ENCODE measurements around the gene RUNX1.

RUNX1 gene

DNA sequence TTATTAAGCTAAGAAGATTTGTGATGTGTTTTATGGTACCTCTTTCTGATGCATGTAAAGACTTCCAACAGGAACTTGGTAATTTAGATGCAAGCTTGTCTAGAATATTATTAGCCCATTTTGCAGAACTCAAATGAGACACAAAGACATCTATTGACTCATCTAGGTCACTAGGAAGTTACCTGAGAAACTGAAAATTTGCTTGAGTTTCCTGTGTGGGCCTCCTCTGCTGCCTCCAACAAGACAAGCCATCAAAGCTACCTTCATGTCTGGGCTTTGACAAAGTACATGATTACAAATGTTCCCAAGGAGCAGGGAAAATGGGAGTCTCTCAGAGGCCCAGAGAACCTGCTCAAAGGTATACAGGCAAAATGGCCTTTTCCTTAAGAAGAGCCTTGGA, 5.6 kb downstream of the RUNX1 start:
- no peak overlapping the region for H2AFZ ChIP-seq (ENCODE audit: low read depth, low read length)
- H3K27ac ChIP-seq (ENCODE audit: low read length): no peak overlapping the region
- peaks cover 12% of the 10 kb centered on the region; the same call in 1 of the 2 replicates for H3K27me3 ChIP-seq (ENCODE audit: low read depth, low read length)
- peak overlapping the region; percentile 97 for H3K4me2 ChIP-seq (ENCODE audit: low read length)
- peak overlapping the region; percentile 29; the same call in 1 of the 2 replicates for H3K4me3 ChIP-seq (ENCODE audit: low read length)
- peaks cover 74% of the 10 kb centered on the region for H4K20me1 ChIP-seq (ENCODE audit: insufficient read depth, low read length)
- peaks cover 63% of the 10 kb centered on the region for H3K36me3 ChIP-seq (replicated peaks; ENCODE audit: low read depth, low read length)
- peaks cover 81% of the 10 kb centered on the region for H3K79me2 ChIP-seq (ENCODE audit: low read length)
- peaks cover 54% of the 10 kb centered on the region for H3K4me1 ChIP-seq (ENCODE audit: low read length)
- H3K9ac ChIP-seq (ENCODE audit: low read length): no peak overlapping the region
- no peaks in the 10 kb centered on the region for H3K9me3 ChIP-seq (ENCODE audit: insufficient read depth, low read length)
- TF ChIP-seq, protein P1, sequence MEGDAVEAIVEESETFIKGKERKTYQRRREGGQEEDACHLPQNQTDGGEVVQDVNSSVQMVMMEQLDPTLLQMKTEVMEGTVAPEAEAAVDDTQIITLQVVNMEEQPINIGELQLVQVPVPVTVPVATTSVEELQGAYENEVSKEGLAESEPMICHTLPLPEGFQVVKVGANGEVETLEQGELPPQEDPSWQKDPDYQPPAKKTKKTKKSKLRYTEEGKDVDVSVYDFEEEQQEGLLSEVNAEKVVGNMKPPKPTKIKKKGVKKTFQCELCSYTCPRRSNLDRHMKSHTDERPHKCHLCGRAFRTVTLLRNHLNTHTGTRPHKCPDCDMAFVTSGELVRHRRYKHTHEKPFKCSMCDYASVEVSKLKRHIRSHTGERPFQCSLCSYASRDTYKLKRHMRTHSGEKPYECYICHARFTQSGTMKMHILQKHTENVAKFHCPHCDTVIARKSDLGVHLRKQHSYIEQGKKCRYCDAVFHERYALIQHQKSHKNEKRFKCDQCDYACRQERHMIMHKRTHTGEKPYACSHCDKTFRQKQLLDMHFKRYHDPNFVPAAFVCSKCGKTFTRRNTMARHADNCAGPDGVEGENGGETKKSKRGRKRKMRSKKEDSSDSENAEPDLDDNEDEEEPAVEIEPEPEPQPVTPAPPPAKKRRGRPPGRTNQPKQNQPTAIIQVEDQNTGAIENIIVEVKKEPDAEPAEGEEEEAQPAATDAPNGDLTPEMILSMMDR (IDR thresholded peaks at IDR 0.05; ENCODE audit: low read depth, low read length): no peak
- no peak for TF ChIP-seq EZH2phosphoT487 (IDR thresholded peaks at IDR 0.05; ENCODE audit: low read depth)

DNA sequence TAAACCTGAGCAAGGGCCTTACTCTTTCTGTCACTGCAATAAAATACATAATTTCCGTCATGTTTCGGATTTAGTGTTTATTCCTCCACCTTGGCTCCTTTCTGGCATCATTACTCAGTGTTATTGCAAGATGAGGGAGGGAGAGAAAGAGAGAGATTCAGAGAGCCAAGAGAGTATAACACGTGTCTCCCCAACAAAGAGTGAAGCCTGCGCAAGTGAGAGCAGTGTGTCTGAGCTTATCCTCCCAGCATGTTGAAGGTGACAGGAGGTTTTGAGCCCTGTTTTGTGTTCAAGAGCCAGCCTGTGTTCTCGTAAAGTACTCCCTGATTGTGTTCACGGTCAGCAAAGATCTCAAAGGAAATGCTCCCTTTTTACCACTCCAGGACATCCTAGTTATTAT, 6.3 kb downstream of the RUNX1 start:
- Histone ChIP-seq H2AFZ (ENCODE audit: low read depth, low read length) (no peak overlapping the region), H3K27ac (ENCODE audit: low read length) (no peak overlapping the region), H3K4me3 (ENCODE audit: low read length) (no peak overlapping the region), H3K4me2 (ENCODE audit: low read length) (no peak overlapping the region), H4K20me1 (ENCODE audit: insufficient read depth, low read length) (peaks cover 81% of the 10 kb centered on the region), H3K27me3 (ENCODE audit: low read depth, low read length) (peaks cover 12% of the 10 kb centered on the region; the same call in 1 of the 2 replicates), H3K9ac (ENCODE audit: low read length) (no peak overlapping the region), H3K4me1 (ENCODE audit: low read length) (peaks cover 54% of the 10 kb centered on the region), H3K79me2 (ENCODE audit: low read length) (peaks cover 74% of the 10 kb centered on the region), H3K36me3 (replicated peaks; ENCODE audit: low read depth, low read length) (peaks cover 63% of the 10 kb centered on the region), H3K9me3 (ENCODE audit: insufficient read depth, low read length) (no peaks in the 10 kb centered on the region)
- TF ChIP-seq, protein P1 (IDR thresholded peaks at IDR 0.05; ENCODE audit: low read depth, low read length): no peak
- no peak for TF ChIP-seq EZH2phosphoT487 (IDR thresholded peaks at IDR 0.05; ENCODE audit: low read depth)

- Histone ChIP-seq H3K4me1 (ENCODE audit: low read length) (peaks cover 52% of the 10 kb centered on the region), H3K4me3 (ENCODE audit: low read length) (no peak overlapping the region), H3K27ac (ENCODE audit: low read length) (no peak overlapping the region), H3K36me3 (replicated peaks; ENCODE audit: low read depth, low read length) (peaks cover 66% of the 10 kb centered on the region), H3K79me2 (ENCODE audit: low read length) (peaks cover 71% of the 10 kb centered on the region), H4K20me1 (ENCODE audit: insufficient read depth, low read length) (peaks cover 89% of the 10 kb centered on the region), H3K4me2 (ENCODE audit: low read length) (no peak overlapping the region), H3K9ac (ENCODE audit: low read length) (no peak overlapping the region), H2AFZ (ENCODE audit: low read depth, low read length) (no peak overlapping the region), H3K27me3 (ENCODE audit: low read depth, low read length) (peaks cover 11% of the 10 kb centered on the region; the same call in 1 of the 2 replicates), H3K9me3 (ENCODE audit: insufficient read depth, low read length) (no peaks in the 10 kb centered on the region)
- TF ChIP-seq, protein P1 (IDR thresholded peaks at IDR 0.05; ENCODE audit: low read depth, low read length): no peak
- TF ChIP-seq EZH2phosphoT487 (IDR thresholded peaks at IDR 0.05; ENCODE audit: low read depth): no peak
Observed at GRCh38 chr21:35041881-35042280, 7.2 kb downstream of the RUNX1 start.

- Histone ChIP-seq H3K9me3 (ENCODE audit: insufficient read depth, low read length) (no peaks in the 10 kb centered on the region), H3K27me3 (ENCODE audit: low read depth, low read length) (peaks cover 6% of the 10 kb centered on the region; the same call in 1 of the 2 replicates), H3K9ac (ENCODE audit: low read length) (no peak overlapping the region), H4K20me1 (ENCODE audit: insufficient read depth, low read length) (peaks cover 89% of the 10 kb centered on the region), H3K4me2 (ENCODE audit: low read length) (no peak overlapping the region), H2AFZ (ENCODE audit: low read depth, low read length) (no peak overlapping the region), H3K79me2 (ENCODE audit: low read length) (peaks cover 67% of the 10 kb centered on the region), H3K4me3 (ENCODE audit: low read length) (no peak overlapping the region), H3K27ac (ENCODE audit: low read length) (no peak overlapping the region), H3K36me3 (replicated peaks; ENCODE audit: low read depth, low read length) (peaks cover 65% of the 10 kb centered on the region), H3K4me1 (ENCODE audit: low read length) (peaks cover 47% of the 10 kb centered on the region)
- no peak for TF ChIP-seq EZH2phosphoT487 (IDR thresholded peaks at IDR 0.05; ENCODE audit: low read depth)
- TF ChIP-seq, protein P1 (IDR thresholded peaks at IDR 0.05; ENCODE audit: low read depth, low read length): no peak
Observed at GRCh38 chr21:35041122-35041521, 8.0 kb downstream of the RUNX1 start.
